Activated CD8-positive, alpha-beta T cell treated with anti-CD3 and anti-CD28 coated beads for 36 hours (primary cell): ENCODE results near the gene RTN1. TPM values are rescaled to one million over a fixed set of nuclear protein-coding genes. Genes with fewer than 3 reads are reported as not detected.

Experiments
- ATAC-seq: fragments of 200-7000 bp; cut with Tn5 transposase; one replicate; pipeline ENCODE4 v1.10.0; 2021; ENCODE audit warnings: mild to moderate bottlenecking, moderate library complexity
- CTCF ChIA-PET: fragments of 350-600 bp; sonication (Branson Sonifier 250); formaldehyde crosslinking; loops from one replicate; lab custom pipeline; 2021; ENCODE audit warnings: antibody characterized with exemption; lab: Charles Lee
- POLR2A ChIA-PET: fragments of 350-600 bp; sonication (Branson Sonifier 250); formaldehyde crosslinking; loops from one replicate; lab custom pipeline; 2021; ENCODE audit warnings: antibody characterized with exemption; lab: Charles Lee
- DNase-seq: peaks from one replicate; pipeline ENCODE4 v3.0.0-alpha.2; 2020
- H3K27ac Mint-ChIP-seq: one replicate; pipeline ENCODE4 v1.8.0; 2021; ENCODE audit warnings: mild to moderate bottlenecking, mixed read lengths
- H3K27me3 Mint-ChIP-seq: one replicate; pipeline ENCODE4 v1.8.0; 2021; ENCODE audit warnings: mixed read lengths
- H3K36me3 Mint-ChIP-seq: one replicate; pipeline ENCODE4 v1.8.0; 2021; ENCODE audit warnings: low read depth, mixed read lengths
- H3K4me1 Mint-ChIP-seq: one replicate; pipeline ENCODE4 v1.8.0; 2021; ENCODE audit warnings: low read depth, mixed read lengths
- H3K4me3 Mint-ChIP-seq: one replicate; pipeline ENCODE4 v1.8.0; 2021; ENCODE audit warnings: mild to moderate bottlenecking, moderate library complexity, mixed read lengths
- H3K9me3 Mint-ChIP-seq: one replicate; pipeline ENCODE4 v1.8.0; 2021; ENCODE audit warnings: mixed read lengths
- CTCF ChIP-seq: fragments of 200-600 bp; IDR thresholded peaks from one replicate; pipeline ENCODE4 v1.8.0; 2022; ENCODE audit warnings: antibody characterized with exemption, mild to moderate bottlenecking
- intact Hi-C: fragments of 100-400 bp; cut with micrococcal nuclease; formaldehyde crosslinking; loops from one replicate; pipeline ENCODE4 v1.10.0; 2022
- total RNA-seq, 2 experiments: library from RNA; stranded (reverse); gene quantifications; one replicate each; pipeline ENCODE4 v1.2.3, GENCODE V29; 2021

RTN1 gene
- total RNA-seq, 2 experiments from 2014 or later: not detected

GRCh38 chr14:59699442-59699841, 171.1 kb downstream of the RTN1 start:
- Mint-ChIP-seq H3K36me3 (no peaks in the 10 kb centered on the region), H3K4me1 (no peaks in the 10 kb centered on the region)

GRCh38 chr14:59698793-59699192, 171.8 kb downstream of the RTN1 start:
- ChIA-PET CTCF (no interaction called here), POLR2A (interaction anchor here (0.5 kb wide), 1 partner anchor 91 kb away, joined by 3 read pairs; no protein-coding TSS in a partner anchor)
- intact Hi-C loops: no loop called here
- Mint-ChIP-seq H3K27ac (no peak overlapping the region), H3K4me1 (no peaks in the 10 kb centered on the region), H3K36me3 (no peaks in the 10 kb centered on the region), H3K27me3 (peaks cover 4% of the 10 kb centered on the region), H3K9me3 (no peaks in the 10 kb centered on the region), H3K4me3 (no peak overlapping the region)
- no peak for TF ChIP-seq CTCF
- ATAC-seq (no peak), DNase-seq (no peak)

More at GRCh38 chr14:59699442-59699841, 171.1 kb downstream of the RTN1 start:
- no peak for ATAC-seq
- H3K4me3 Mint-ChIP-seq: no peak overlapping the region
- DNase-seq: no peak
- H3K9me3 Mint-ChIP-seq: no peaks in the 10 kb centered on the region
- no peak overlapping the region for H3K27ac Mint-ChIP-seq
- no peak for TF ChIP-seq CTCF
- peaks cover 4% of the 10 kb centered on the region for H3K27me3 Mint-ChIP-seq
- intact Hi-C loops: no loop called here
- ChIA-PET CTCF (no interaction called here), POLR2A (no interaction called here)

- no peaks in the 10 kb centered on the region for H3K9me3 Mint-ChIP-seq
- H3K27ac Mint-ChIP-seq: no peak overlapping the region
- ChIA-PET CTCF (no interaction called here), POLR2A (interaction anchor here (0.7 kb wide), 1 partner anchor 206 kb away, joined by 3 read pairs; no protein-coding TSS in a partner anchor)
- no peaks in the 10 kb centered on the region for H3K4me1 Mint-ChIP-seq
- H3K36me3 Mint-ChIP-seq: no peaks in the 10 kb centered on the region
- ATAC-seq: no peak
- no peak overlapping the region for H3K4me3 Mint-ChIP-seq
- no peak for TF ChIP-seq CTCF
- peaks cover 11% of the 10 kb centered on the region for H3K27me3 Mint-ChIP-seq
- intact Hi-C loops: no loop called here
- DNase-seq: no peak
These were observed 175.4 kb downstream of the RTN1 start for GRCh38 chr14:59695198-59695597.

GRCh38 chr14:59691266-59691665, 179.3 kb downstream of the RTN1 start:
- intact Hi-C loops: no loop called here
- Mint-ChIP-seq H3K4me3 (no peak overlapping the region), H3K27me3 (peaks cover 15% of the 10 kb centered on the region), H3K4me1 (no peaks in the 10 kb centered on the region), H3K36me3 (no peaks in the 10 kb centered on the region), H3K27ac (no peak overlapping the region), H3K9me3 (no peaks in the 10 kb centered on the region)
- TF ChIP-seq CTCF: no peak
- ChIA-PET CTCF (no interaction called here), POLR2A (interaction anchor here (1.0 kb wide), 1 partner anchor 10 kb away, joined by 3 read pairs; no protein-coding TSS in a partner anchor)
- ATAC-seq (no peak), DNase-seq (no peak)

GRCh38 chr14:59690426-59690825, 180.2 kb downstream of the RTN1 start:
- no peak for ATAC-seq
- Mint-ChIP-seq H3K4me3 (no peak overlapping the region), H3K27ac (no peak overlapping the region), H3K36me3 (no peaks in the 10 kb centered on the region), H3K9me3 (no peaks in the 10 kb centered on the region), H3K27me3 (peaks cover 15% of the 10 kb centered on the region), H3K4me1 (no peaks in the 10 kb centered on the region)
- no peak for DNase-seq
- intact Hi-C loops: no loop called here
- no peak for TF ChIP-seq CTCF
- POLR2A ChIA-PET: interaction anchor here (0.7 kb wide), 1 partner anchor 67 kb away, joined by 4 read pairs; no protein-coding TSS in a partner anchor
- CTCF ChIA-PET: no interaction called here
